Lung (tissue), 12 donors: ENCODE measurements around the gene PRAC2. TPM values are rescaled to one million over a fixed set of nuclear protein-coding genes. Genes with fewer than 3 reads are reported as not detected.

Source experiments
- ATAC-seq: fragments of 200-7000 bp; cut with Tn5 transposase; one replicate; pipeline ENCODE4 v1.9.1; 2020; ENCODE audit warnings: moderate number of reproducible peaks; ENCODE audit not compliant: insufficient read depth, low FRiP score
- DNase-seq, 3 donors: peaks; one replicate each; pipeline ENCODE4 v3.0.0-alpha.2; 2013 to 2017
- H3K27ac ChIP-seq, 2 donors: one replicate each; pipeline ENCODE4 v1.5.1; 2013; ENCODE audit warnings: mild to moderate bottlenecking in 2 of 2, moderate library complexity in 2 of 2, control low read depth in 1 of 2, inconsistent platforms in 1 of 2, low read depth in 1 of 2, low read length in 1 of 2
- H3K27me3 ChIP-seq, 3 donors: one replicate each; pipeline ENCODE4 v1.5.1; 2013; ENCODE audit warnings: low read length in 2 of 3; ENCODE audit not compliant: control insufficient read depth in 3 of 3, insufficient read depth in 3 of 3
- H3K36me3 ChIP-seq, 4 donors: one replicate each; pipeline ENCODE4 v1.5.1; 2013; ENCODE audit warnings: low read length in 4 of 4, mild to moderate bottlenecking in 1 of 4, moderate library complexity in 1 of 4; ENCODE audit not compliant: control insufficient read depth in 4 of 4, insufficient read depth in 4 of 4
- H3K4me1 ChIP-seq, 5 donors: one replicate each; pipeline ENCODE4 v1.5.1; 2013; ENCODE audit warnings: low read length in 5 of 5, mild to moderate bottlenecking in 2 of 5, moderate library complexity in 1 of 5; ENCODE audit not compliant: control insufficient read depth in 5 of 5, insufficient read depth in 5 of 5
- H3K4me3 ChIP-seq: one replicate; pipeline ENCODE4 v1.5.1; 2013; ENCODE audit warnings: mild to moderate bottlenecking, control low read depth, moderate library complexity
- H3K9ac ChIP-seq, 2 donors: one replicate each; pipeline ENCODE4 v1.5.1; 2013; ENCODE audit warnings: low read length in 2 of 2, control low read depth in 1 of 2; ENCODE audit not compliant: insufficient read depth in 1 of 2
- H3K9me3 ChIP-seq, 4 donors: one replicate each; pipeline ENCODE4 v1.5.1; 2013; ENCODE audit warnings: low read length in 3 of 4, mild to moderate bottlenecking in 1 of 4, moderate library complexity in 1 of 4; ENCODE audit not compliant: control insufficient read depth in 4 of 4, insufficient read depth in 3 of 4
- WGBS, 2 donors: extraction: QIAGEN DNeasy Blood & Tissue Kit; methylation state at CpG; one replicate each; pipeline ENCODE4 v1.1.7; 2013; 5-methylcytosine and 5-hydroxymethylcytosine counted together
- polyA plus RNA-seq, 2 donors: library from polyadenylated mRNA; stranded (reverse); fragments of 200-250 nt; gene quantifications; one replicate each; pipeline ENCODE4 v1.2.1, GENCODE V29; 2013
- total RNA-seq, 2 donors: library from RNA; depleted of rRNA in 1 of 2; stranded (reverse); fragments of >200 nt in 1 of 2; gene quantifications; one replicate each; pipeline ENCODE4 v1.2.1, GENCODE V29; 2014 to 2021
- TF ChIP-seq, protein P1 (sequence below): IDR thresholded peaks from 2 replicates; pipeline ENCODE4 v1.5.1; 2012; ENCODE audit warnings: mild to moderate bottlenecking; ENCODE audit errors: control extremely low read depth, extremely low read depth
- donor health status: control.
- donor health status: control.
- donor health status: Bipolar disorder and iron deficiency.
- donor health status: healthy.
- donor health status: DM: yes; HTN: yes; CAD: no.

PRAC2 gene
- total and polyA plus RNA-seq, 4 donors, result not detected

DNA sequence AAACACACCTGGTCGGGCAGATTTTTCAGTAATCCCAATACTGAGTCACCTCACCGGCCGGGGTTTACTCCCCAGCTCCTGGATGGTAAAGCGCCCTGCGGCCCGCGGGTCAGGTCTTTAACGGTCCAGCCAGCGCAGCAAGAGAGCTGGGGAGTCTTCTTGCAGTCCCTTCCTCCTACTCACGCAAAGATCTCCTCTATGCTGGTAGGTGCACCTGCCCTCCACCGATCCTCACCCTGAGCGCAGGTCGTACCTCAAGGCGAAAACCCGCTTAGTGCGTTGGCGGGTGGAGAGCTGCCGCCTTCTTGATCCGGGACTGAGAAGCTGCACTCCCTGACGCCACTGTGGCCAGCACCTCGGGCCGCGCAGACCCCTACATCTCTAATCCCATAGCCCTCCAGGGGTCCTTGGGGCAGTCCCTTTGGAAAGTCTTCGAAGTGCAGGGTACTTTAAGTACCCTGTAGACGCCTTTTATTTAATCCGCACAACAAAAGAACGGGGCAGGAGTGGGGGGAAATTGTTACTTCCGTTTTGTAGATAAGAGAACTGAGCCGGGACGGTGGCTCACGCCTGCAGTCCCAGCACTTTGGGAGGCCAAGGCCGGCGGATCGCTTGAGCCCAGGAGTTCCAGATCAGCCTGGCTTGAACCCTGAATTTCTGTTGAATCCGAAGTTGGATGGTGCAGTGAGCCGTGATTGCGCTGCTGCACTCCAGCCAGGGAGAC lies 16.0 kb downstream of the PRAC2 start:
- Histone ChIP-seq H3K4me3 (no peak overlapping the region), H3K27ac (no peak overlapping the region), H3K9me3 (peaks cover 0 to 11% (median 0%) of the 10 kb centered on the region in 4 donors), H3K9ac (no peak overlapping the region), H3K36me3 (no peaks in the 10 kb centered on the region), H3K27me3 (peaks cover 0 to 99% (median 96%) of the 10 kb centered on the region in 3 donors), H3K4me1 (no peaks in the 10 kb centered on the region)
- DNase-seq, result no peak
- 6% methylated on average over 37 of the region's 37 CpGs for WGBS, 2 donors
- TF ChIP-seq, protein P1, sequence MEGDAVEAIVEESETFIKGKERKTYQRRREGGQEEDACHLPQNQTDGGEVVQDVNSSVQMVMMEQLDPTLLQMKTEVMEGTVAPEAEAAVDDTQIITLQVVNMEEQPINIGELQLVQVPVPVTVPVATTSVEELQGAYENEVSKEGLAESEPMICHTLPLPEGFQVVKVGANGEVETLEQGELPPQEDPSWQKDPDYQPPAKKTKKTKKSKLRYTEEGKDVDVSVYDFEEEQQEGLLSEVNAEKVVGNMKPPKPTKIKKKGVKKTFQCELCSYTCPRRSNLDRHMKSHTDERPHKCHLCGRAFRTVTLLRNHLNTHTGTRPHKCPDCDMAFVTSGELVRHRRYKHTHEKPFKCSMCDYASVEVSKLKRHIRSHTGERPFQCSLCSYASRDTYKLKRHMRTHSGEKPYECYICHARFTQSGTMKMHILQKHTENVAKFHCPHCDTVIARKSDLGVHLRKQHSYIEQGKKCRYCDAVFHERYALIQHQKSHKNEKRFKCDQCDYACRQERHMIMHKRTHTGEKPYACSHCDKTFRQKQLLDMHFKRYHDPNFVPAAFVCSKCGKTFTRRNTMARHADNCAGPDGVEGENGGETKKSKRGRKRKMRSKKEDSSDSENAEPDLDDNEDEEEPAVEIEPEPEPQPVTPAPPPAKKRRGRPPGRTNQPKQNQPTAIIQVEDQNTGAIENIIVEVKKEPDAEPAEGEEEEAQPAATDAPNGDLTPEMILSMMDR, result no peak
- no peak for ATAC-seq

DNA sequence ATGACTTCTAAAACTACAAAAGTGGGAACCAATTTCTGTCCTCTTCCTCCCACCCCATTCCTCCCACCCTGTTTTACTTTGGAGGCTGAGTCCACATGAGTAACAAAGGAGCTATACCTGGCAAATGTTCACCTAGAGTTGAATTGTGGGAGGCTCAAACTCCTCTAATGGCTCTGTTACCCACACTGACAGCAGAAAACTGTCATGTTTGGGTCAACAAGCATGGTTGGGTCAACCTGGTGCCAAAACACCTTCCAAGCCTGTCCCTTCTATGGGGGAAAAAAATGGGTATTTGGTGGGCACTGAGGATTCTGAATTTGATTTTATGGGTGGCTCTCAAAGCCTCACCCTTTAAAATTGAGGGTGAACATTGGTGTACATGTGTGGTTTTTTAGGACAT lies 17.6 kb downstream of the PRAC2 start:
- Histone ChIP-seq H3K4me3 (no peak overlapping the region), H3K9ac (no peak overlapping the region), H3K27ac (no peak overlapping the region), H3K27me3 (peaks cover 8 to 99% (median 95%) of the 10 kb centered on the region in 3 donors), H3K4me1 (no peaks in the 10 kb centered on the region), H3K9me3 (peaks cover 0 to 8% (median 0%) of the 10 kb centered on the region in 4 donors), H3K36me3 (no peaks in the 10 kb centered on the region)
- ATAC-seq (no peak), DNase-seq (no peak)
- TF ChIP-seq, protein P1, result no peak

DNA sequence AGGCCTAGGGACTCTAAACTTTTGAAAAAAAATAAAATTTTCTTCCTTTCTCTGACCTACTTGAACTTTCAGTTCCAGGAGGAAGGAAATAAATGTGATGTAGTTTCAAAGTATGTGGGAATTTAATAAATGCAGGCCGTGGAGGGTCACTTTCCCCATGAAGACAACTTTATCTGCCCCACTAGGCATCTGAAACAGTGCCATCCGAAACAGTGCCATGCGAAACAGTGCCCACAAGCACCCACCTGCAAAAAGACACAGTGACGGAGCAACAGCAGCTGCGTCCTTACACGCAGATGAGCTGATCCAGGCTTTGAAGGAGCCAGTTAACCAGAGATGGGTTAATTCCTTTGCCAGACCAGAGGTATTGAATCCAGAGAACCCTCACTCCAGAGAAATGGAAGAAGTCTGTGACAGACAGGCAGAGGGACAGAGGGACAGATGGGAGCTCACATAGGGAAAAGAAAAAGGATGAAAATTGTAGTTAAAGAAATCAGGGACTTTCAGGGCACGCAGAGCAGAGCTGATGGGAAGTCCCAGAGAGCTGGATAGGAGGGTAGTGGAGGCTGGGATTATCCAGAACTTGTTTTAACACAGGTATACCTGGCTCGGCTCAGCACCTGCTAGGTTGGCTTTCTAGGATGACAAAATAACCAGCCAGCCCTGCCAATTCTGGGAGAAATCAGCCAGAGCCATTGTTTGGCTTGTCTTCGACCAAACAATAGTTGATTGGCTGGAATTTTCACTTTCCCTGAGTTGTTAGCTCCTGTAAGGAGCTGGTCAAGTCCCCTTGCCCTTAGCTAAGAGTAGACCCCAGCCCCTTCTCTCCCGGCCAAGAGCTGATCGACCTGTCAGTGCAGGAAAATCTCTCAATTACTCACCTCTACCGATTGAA lies 22.6 kb downstream of the PRAC2 start:
- ATAC-seq, result no peak
- H3K9me3 ChIP-seq, result peaks cover 0 to 8% (median 0%) of the 10 kb centered on the region in 4 donors
- H3K36me3 ChIP-seq, result no peaks in the 10 kb centered on the region
- TF ChIP-seq, protein P1, result no peak
- DNase-seq, result no peak
- no peaks in the 10 kb centered on the region for H3K4me1 ChIP-seq
- no peak overlapping the region for H3K9ac ChIP-seq
- H3K4me3 ChIP-seq, result no peak overlapping the region
- WGBS, 2 donors, result 13 to 19% methylated on average over 12 of the region's 12 CpGs
- H3K27ac ChIP-seq, result no peak overlapping the region
- peaks cover 21 to 99% (median 98%) of the 10 kb centered on the region in 3 donors for H3K27me3 ChIP-seq
